Suppressor macrophage treated with lipopolysaccharide for 1 hour (primary cell): ENCODE results near the gene KDR.
A peak's percentile ranks its signal among the peaks of the same experiment; 100 is the strongest.

Experiments
- DNase-seq, 3 donors: peaks; one replicate each; pipeline ENCODE4 v3.0.0-alpha.2; 2020 to 2022

The KDR gene

GRCh38 chr4:55122235-55122634 is 3.2 kb downstream of the KDR start:
- DNase-seq, result no peak

- DNase-seq, result peak; percentile 58 to 84 (median 73)
Observed at GRCh38 chr4:55121246-55121645, 4.1 kb downstream of the KDR start.

GRCh38 chr4:55118397-55118796 is 7.0 kb downstream of the KDR start:
- no peak for DNase-seq

- DNase-seq, result no peak
Observed at GRCh38 chr4:55117511-55117910, 7.9 kb downstream of the KDR start.

GRCh38 chr4:55116450-55116849 is 8.9 kb downstream of the KDR start:
- no peak for DNase-seq

- no peak for DNase-seq
Observed at GRCh38 chr4:55111601-55112000, 13.8 kb downstream of the KDR start.

- DNase-seq, result no peak
Observed at GRCh38 chr4:55110131-55110530, 15.3 kb downstream of the KDR start.

GRCh38 chr4:55107054-55107453 is 18.3 kb downstream of the KDR start:
- DNase-seq, result no peak

- no peak for DNase-seq
Observed at GRCh38 chr4:55103224-55103623, 22.2 kb downstream of the KDR start.

GRCh38 chr4:55099816-55100215 is 25.6 kb downstream of the KDR start:
- no peak for DNase-seq

GRCh38 chr4:55098456-55099204 is 26.8 kb downstream of the KDR start:
- DNase-seq, result no peak

GRCh38 chr4:55096619-55097018 is 28.8 kb downstream of the KDR start:
- DNase-seq, result no peak

- no peak for DNase-seq
Observed at GRCh38 chr4:55096045-55096444, 29.4 kb downstream of the KDR start.

- DNase-seq, result no peak
Observed at GRCh38 chr4:55092504-55092903, 32.9 kb downstream of the KDR start.

GRCh38 chr4:55089916-55090315 is 35.5 kb downstream of the KDR start:
- no peak for DNase-seq

- no peak for DNase-seq
Observed at GRCh38 chr4:55087913-55088260, 37.5 kb downstream of the KDR start.

- DNase-seq, result no peak
Observed at GRCh38 chr4:55087009-55087912, 38.1 kb downstream of the KDR start.

- DNase-seq, result no peak
Observed at GRCh38 chr4:55086578-55086977, 38.8 kb downstream of the KDR start.

GRCh38 chr4:55083735-55084134 is 41.7 kb downstream of the KDR start:
- no peak for DNase-seq

GRCh38 chr4:55082756-55083155 is 42.6 kb downstream of the KDR start:
- no peak for DNase-seq

- no peak for DNase-seq
Observed at GRCh38 chr4:55080174-55080865, 45.1 kb downstream of the KDR start.

- no peak for DNase-seq
Observed at GRCh38 chr4:55079451-55080173, 45.8 kb downstream of the KDR start.

GRCh38 chr4:55078987-55079386 is 46.4 kb downstream of the KDR start:
- DNase-seq, result no peak
